ENCODE data around the gene MTRR.
"Not testable (repeated sequence)": the region's sequence is repeated elsewhere in the genome, so short reads cannot be mapped to it uniquely, and the experiment has no call there.

Gene MTRR

GRCh38 chr5:7904170-7904569, 35.2 kb downstream of the MTRR start:
- Histone ChIP-seq H3K4me3 (ENCODE audit: severe bottlenecking) (no peak overlapping the region), H3K4me1 (ENCODE audit: insufficient read depth, poor library complexity, severe bottlenecking) (peaks cover 8% of the 10 kb centered on the region), H3K27ac (ENCODE audit: poor library complexity, severe bottlenecking) (no peak overlapping the region), H3K27me3 (ENCODE audit: insufficient read depth, poor library complexity, severe bottlenecking) (no peaks in the 10 kb centered on the region), H3K36me3 (ENCODE audit: low read depth) (peaks cover 57% of the 10 kb centered on the region), H3K9me3 (ENCODE audit: severe bottlenecking) (peaks cover 11% of the 10 kb centered on the region)
- peak; percentile 98 for ATAC-seq (ENCODE audit: low read depth)
- TF ChIP-seq CTCF (IDR thresholded peaks at IDR 0.05; ENCODE audit: poor library complexity, severe bottlenecking): no peak
- DNase-seq (ENCODE audit: low spot score): no peak

GRCh38 chr5:7907612-7908011, 38.7 kb downstream of the MTRR start:
- Histone ChIP-seq H3K27me3 (ENCODE audit: insufficient read depth, poor library complexity, severe bottlenecking) (no peaks in the 10 kb centered on the region), H3K9me3 (ENCODE audit: severe bottlenecking) (peaks cover 11% of the 10 kb centered on the region), H3K36me3 (ENCODE audit: low read depth) (peaks cover 22% of the 10 kb centered on the region), H3K4me3 (ENCODE audit: severe bottlenecking) (no peak overlapping the region), H3K4me1 (ENCODE audit: insufficient read depth, poor library complexity, severe bottlenecking) (peaks cover 8% of the 10 kb centered on the region), H3K27ac (ENCODE audit: poor library complexity, severe bottlenecking) (no peak overlapping the region)
- DNase-seq (ENCODE audit: low spot score) (no peak), ATAC-seq (ENCODE audit: low read depth) (no peak)
- no peak for TF ChIP-seq CTCF (IDR thresholded peaks at IDR 0.05; ENCODE audit: poor library complexity, severe bottlenecking)

DNA sequence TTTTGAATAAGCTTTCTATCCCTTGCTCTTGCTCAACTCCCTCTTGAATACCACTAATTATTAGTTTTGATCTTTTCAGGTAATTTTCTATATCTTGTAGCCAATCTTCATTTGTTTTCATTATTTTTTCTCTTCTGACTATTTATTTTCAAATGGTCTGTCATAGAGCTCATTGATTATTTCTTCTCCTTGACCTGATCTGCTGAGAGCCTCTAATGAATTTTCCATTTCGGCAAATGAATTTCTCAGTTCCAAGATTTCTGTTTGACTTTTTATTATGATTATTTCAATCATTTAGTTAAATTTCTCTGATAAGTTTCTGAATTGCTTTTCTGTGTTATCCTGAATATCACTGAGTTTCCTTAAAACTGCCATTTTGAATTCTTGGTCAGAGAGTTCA, 39.4 kb downstream of the MTRR start:
- TF ChIP-seq CTCF (IDR thresholded peaks at IDR 0.05; ENCODE audit: poor library complexity, severe bottlenecking): no peak
- Histone ChIP-seq H3K4me3 (ENCODE audit: severe bottlenecking) (no peak overlapping the region), H3K27ac (ENCODE audit: poor library complexity, severe bottlenecking) (no peak overlapping the region), H3K9me3 (ENCODE audit: severe bottlenecking) (peaks cover 11% of the 10 kb centered on the region), H3K4me1 (ENCODE audit: insufficient read depth, poor library complexity, severe bottlenecking) (peaks cover 8% of the 10 kb centered on the region), H3K27me3 (ENCODE audit: insufficient read depth, poor library complexity, severe bottlenecking) (no peaks in the 10 kb centered on the region), H3K36me3 (ENCODE audit: low read depth) (peaks cover 18% of the 10 kb centered on the region)
- no peak for DNase-seq (ENCODE audit: low spot score)
- ATAC-seq (ENCODE audit: low read depth): no peak

DNA sequence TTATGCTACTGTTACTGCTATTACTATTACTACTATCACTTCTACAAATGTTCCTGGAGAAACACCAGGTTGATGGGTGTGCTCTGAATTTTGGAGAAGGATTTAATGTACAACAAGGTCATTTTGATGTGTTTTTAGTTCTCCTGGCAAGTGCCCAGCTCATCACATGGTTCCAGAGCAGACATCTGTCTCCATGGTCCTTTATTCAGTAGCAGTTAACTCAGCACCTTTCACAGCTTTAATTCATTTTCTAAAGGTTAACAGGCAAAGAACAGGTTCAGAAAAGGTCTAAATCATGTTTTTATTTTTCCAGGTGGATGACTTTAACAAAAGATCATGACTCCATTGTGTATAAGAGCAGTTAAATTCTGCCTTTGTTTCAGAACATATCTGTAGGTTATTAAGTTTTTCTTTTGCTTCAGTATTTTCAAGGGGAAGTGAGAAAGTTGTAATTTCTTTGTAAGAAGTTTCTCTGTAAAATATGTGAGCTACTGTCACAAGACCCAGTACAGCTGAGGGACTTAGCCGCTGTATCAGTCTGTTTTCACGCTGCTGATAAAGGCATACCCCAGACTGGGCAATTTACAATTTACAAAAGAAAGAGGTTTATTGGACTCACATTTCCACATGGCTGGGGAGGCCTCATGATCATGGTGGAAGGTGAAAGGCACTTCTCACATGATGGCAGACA, 41.9 kb downstream of the MTRR start:
- no peak for TF ChIP-seq CTCF (IDR thresholded peaks at IDR 0.05; ENCODE audit: poor library complexity, severe bottlenecking)
- H3K36me3 ChIP-seq (ENCODE audit: low read depth): peaks cover 8% of the 10 kb centered on the region; the same call in 1 of the 2 replicates
- ATAC-seq (ENCODE audit: low read depth): no peak
- H3K27me3 ChIP-seq (ENCODE audit: insufficient read depth, poor library complexity, severe bottlenecking): no peaks in the 10 kb centered on the region
- no peak for DNase-seq (ENCODE audit: low spot score)
- no peak overlapping the region for H3K27ac ChIP-seq (ENCODE audit: poor library complexity, severe bottlenecking)
- H3K4me3 ChIP-seq (ENCODE audit: severe bottlenecking): no peak overlapping the region
- no peaks in the 10 kb centered on the region for H3K4me1 ChIP-seq (ENCODE audit: insufficient read depth, poor library complexity, severe bottlenecking)
- peaks cover 11% of the 10 kb centered on the region for H3K9me3 ChIP-seq (ENCODE audit: severe bottlenecking)

- not testable (repeated sequence) for H3K27ac ChIP-seq (ENCODE audit: poor library complexity, severe bottlenecking); DNase-seq (ENCODE audit: low spot score); ATAC-seq (ENCODE audit: low read depth); H3K27me3 ChIP-seq (ENCODE audit: insufficient read depth, poor library complexity, severe bottlenecking); H3K4me1 ChIP-seq (ENCODE audit: insufficient read depth, poor library complexity, severe bottlenecking); H3K36me3 ChIP-seq (ENCODE audit: low read depth); H3K4me3 ChIP-seq (ENCODE audit: severe bottlenecking)
- peaks cover 11% of the 10 kb centered on the region for H3K9me3 ChIP-seq (ENCODE audit: severe bottlenecking)
These were observed 42.5 kb downstream of the MTRR start for GRCh38 chr5:7911429-7911771.
